ENCODE data around the gene TENM3.

Gene TENM3

DNA sequence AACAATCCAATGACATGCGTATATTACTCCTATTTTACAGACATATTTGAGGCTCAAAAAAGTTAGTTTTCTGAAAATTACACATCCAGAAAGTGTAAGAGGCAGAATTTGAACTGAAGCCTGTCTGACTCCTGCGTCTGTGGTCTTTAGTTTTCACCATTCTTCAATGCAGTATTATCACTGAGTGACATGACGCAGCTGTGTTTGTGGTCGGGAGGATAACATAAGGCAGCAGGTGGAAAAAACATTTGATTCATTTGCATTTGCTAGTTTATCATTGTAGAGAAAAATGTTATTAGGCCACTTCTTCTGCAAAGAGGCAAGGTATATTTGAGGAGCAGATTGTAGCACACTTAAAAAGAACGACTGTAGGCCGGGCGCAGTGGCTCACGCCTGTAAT is 186.7 kb downstream of the TENM3 start:
- no peak for DNase-seq (ENCODE audit: extremely low read depth, low read depth)
- TF ChIP-seq, protein P1, sequence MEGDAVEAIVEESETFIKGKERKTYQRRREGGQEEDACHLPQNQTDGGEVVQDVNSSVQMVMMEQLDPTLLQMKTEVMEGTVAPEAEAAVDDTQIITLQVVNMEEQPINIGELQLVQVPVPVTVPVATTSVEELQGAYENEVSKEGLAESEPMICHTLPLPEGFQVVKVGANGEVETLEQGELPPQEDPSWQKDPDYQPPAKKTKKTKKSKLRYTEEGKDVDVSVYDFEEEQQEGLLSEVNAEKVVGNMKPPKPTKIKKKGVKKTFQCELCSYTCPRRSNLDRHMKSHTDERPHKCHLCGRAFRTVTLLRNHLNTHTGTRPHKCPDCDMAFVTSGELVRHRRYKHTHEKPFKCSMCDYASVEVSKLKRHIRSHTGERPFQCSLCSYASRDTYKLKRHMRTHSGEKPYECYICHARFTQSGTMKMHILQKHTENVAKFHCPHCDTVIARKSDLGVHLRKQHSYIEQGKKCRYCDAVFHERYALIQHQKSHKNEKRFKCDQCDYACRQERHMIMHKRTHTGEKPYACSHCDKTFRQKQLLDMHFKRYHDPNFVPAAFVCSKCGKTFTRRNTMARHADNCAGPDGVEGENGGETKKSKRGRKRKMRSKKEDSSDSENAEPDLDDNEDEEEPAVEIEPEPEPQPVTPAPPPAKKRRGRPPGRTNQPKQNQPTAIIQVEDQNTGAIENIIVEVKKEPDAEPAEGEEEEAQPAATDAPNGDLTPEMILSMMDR (IDR thresholded peaks at IDR 0.05; ENCODE audit: low read depth, low read length, missing control alignments): no peak
- H3K4me3 ChIP-seq (replicated peaks; ENCODE audit: low read depth, low read length): no peak overlapping the region

DNA sequence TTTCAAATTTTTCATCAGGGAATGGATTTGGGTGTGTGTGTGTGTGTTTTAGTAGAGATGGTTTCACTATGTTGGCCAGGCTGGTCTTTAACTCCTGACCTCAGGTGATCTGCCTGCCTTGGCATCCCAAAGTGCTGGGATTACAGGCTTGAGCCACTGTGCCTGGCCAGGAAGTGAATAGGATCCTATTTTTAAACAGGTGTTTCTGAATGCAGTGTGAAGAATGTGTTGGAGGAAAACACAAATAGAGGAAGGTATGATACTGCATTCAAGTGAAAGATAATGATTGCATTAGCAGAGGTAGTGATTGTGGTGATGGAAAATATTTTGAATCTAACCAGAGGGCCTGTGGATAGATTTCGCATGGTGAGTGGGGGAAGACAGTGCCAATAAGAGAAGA is 189.6 kb downstream of the TENM3 start:
- TF ChIP-seq, protein P1 (IDR thresholded peaks at IDR 0.05; ENCODE audit: low read depth, low read length, missing control alignments): no peak
- DNase-seq (ENCODE audit: extremely low read depth, low read depth): no peak
- H3K4me3 ChIP-seq (replicated peaks; ENCODE audit: low read depth, low read length): no peak overlapping the region

DNA sequence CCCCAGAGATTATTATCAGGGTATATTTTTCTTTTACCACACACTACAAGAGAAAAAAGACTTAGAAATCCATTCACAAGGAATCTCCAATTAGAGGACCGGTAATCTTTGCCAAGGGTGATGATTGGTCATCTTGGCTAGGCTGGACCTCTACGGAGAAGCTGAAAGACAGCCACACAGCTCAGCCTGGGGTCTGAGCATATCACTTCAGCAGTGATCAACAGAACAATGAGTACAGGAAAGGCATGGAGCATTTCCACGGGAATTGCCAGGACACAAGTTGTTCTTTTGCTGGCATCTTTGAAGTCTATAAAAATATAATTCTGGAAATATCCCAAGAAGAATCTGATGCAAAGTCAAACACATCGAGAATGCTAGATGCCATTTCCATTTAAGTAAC is 191.5 kb downstream of the TENM3 start:
- TF ChIP-seq, protein P1 (IDR thresholded peaks at IDR 0.05; ENCODE audit: low read depth, low read length, missing control alignments): no peak
- DNase-seq (ENCODE audit: extremely low read depth, low read depth): no peak
- no peak overlapping the region for H3K4me3 ChIP-seq (replicated peaks; ENCODE audit: low read depth, low read length)

DNA sequence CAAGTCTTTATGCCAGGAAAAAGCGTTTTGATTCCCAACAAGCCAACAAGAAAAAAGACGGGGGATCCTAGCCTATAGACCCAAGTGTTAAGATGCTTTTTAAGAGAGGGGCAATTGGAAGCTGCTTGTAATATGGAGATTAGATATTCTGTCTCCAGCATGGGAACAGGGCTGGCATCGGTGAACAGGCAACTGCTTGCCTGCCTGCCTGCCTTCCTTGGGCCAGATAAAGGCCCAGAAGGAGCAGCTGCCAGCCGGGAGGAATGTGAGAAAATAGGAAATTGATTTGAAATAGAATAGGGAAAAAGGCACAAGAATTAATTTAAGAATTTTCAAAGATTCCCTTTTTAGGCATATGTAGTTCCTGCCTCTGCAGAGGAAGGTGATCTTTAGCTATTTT is 192.2 kb downstream of the TENM3 start:
- no peak overlapping the region for H3K4me3 ChIP-seq (replicated peaks; ENCODE audit: low read depth, low read length)
- no peak for DNase-seq (ENCODE audit: extremely low read depth, low read depth)

DNA sequence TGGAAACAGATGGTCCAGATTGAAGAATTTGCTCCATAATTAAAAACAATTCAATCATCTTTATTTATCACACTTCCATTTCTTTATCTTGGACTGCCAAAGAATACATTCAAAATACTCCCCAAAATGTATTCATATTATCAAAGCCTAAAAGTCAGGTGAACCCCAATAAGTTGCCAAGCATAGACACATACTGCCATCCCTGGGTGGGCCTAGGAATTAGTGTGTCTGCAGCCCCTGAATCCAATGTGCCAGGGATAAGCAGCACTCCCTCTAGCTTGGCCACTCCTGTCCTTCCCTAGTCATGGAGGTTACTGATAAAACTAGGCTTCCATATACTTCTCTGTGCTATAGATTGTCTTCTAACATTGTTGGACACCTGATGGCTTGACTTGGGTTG is 199.9 kb downstream of the TENM3 start:
- DNase-seq (ENCODE audit: extremely low read depth, low read depth): no peak
- TF ChIP-seq, protein P1 (IDR thresholded peaks at IDR 0.05; ENCODE audit: low read depth, low read length, missing control alignments): no peak
- no peak overlapping the region for H3K4me3 ChIP-seq (replicated peaks; ENCODE audit: low read depth, low read length)

More for the DNA sequence above, 192.2 kb downstream of the TENM3 start:
- TF ChIP-seq, protein P1 (IDR thresholded peaks at IDR 0.05; ENCODE audit: low read depth, low read length, missing control alignments): no peak

DNA sequence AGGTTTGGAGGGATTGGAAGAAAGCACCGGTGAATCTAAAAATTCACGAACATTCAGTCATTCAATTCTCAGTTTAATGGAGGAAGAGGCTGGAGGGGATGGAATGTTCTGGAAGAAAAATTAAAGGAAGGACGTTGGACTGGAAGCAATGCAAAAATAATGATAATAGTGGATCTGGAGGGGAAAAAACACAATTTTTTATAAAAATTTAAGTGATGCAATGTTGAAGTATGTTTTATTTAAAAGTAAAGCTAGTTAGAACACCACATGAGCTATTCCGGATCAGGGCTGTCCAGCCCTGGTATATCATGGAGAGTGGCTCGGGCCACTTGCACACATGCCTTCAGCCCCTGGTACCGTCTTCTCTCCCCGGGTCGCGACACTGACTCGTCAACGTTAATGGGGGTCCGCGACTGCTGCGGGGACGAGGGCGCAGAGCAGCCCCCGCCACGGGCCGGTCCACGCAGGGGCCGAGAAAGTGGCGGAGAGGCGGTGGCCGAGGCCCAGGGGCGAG is 204.6 kb downstream of the TENM3 start:
- no peak for DNase-seq (ENCODE audit: extremely low read depth, low read depth)
- TF ChIP-seq, protein P1 (IDR thresholded peaks at IDR 0.05; ENCODE audit: low read depth, low read length, missing control alignments): no peak
- H3K4me3 ChIP-seq (replicated peaks; ENCODE audit: low read depth, low read length): peak overlapping the region; percentile 59

Measured in HFF-Myc (cell line).